K562 (cell line): ENCODE measurements around the gene ZCRB1. TPM values are rescaled to one million over a fixed set of nuclear protein-coding genes. Genes with fewer than 3 reads are reported as not detected.

Experiments
- ATAC-seq: fragments of 200-7000 bp; cut with Tn5 transposase; 3 replicates; pipeline ENCODE4 v1.9.1; 2020; ENCODE audit warnings: moderate library complexity
- BruUV-seq: library from RNA; stranded (reverse); fragments of 400-500 nt; replicated peaks from 2 replicates; lab custom pipeline; 2021; lab: Mats Ljungman, UMichigan
- CTCF ChIA-PET: fragments of 300-600 bp; formaldehyde crosslinking; extraction: SDS; loops from one replicate; lab custom pipeline; 2021; ENCODE audit warnings: low intra/inter-chr PET ratio; lab: Yijun Ruan, JAX
- POLR2A ChIA-PET: fragments of 300-600, 350-650 bp; sonication (Branson Sonifier 250); formaldehyde crosslinking; extraction: SDS; loops from one replicate; lab custom pipeline; 2021; ENCODE audit warnings: antibody characterized with exemption, inconsistent platforms; lab: Yijun Ruan, JAX
- DNase-seq, 4 experiments: peaks; one replicate each; pipeline versions ENCODE4 v3.0.0 to v3.0.0-alpha.2; 2011 to 2018; ENCODE audit warnings: low spot score in 3 of 4, mixed read lengths in 3 of 4; ENCODE audit errors: extremely low read depth in 1 of 4
- FAIRE-seq: peaks from 2 replicates; lab custom pipeline; 2011; peaks lifted over from hg19 to GRCh38; lab: Jason Lieb, UNC
- H2AFZ ChIP-seq: 2 replicates; pipeline ENCODE4 v1.6.0; 2011; ENCODE audit warnings: low read depth, low read length, control low read depth, inconsistent platforms
- H3K27ac ChIP-seq: fragments of 200-600 bp; 3 replicates; pipeline ENCODE4 v1.8.0; 2011; ENCODE audit warnings: low read depth, mild to moderate bottlenecking, control low read depth, inconsistent platforms, low read length, moderate library complexity, mixed read lengths; ENCODE audit errors: extremely low read depth
- H3K27me3 ChIP-seq, 2 experiments: fragments of 300-600 bp in 1 of 2; 2 replicates in 1 of 2; 3 replicates in 1 of 2; pipeline versions ENCODE4 v1.6.0 to v1.8.0; 2011; ENCODE audit warnings: inconsistent platforms in 2 of 2, low read length in 2 of 2, mild to moderate bottlenecking in 1 of 2, mixed read lengths in 1 of 2, moderate library complexity in 1 of 2; ENCODE audit not compliant: control insufficient read depth in 2 of 2, insufficient read depth in 2 of 2
- H3K36me3 ChIP-seq: fragments of 300-600 bp; 3 replicates; pipeline ENCODE4 v1.8.0; 2011; ENCODE audit warnings: mild to moderate bottlenecking, low read length, inconsistent platforms; ENCODE audit not compliant: control insufficient read depth, insufficient read depth
- H3K4me1 ChIP-seq, 2 experiments: fragments of 200-600 bp in 1 of 2; replicated peaks in 1 of 2; 2 replicates in 1 of 2; 3 replicates in 1 of 2; pipeline versions ENCODE4 v1.5.1 to v1.8.0; 2011; ENCODE audit warnings: inconsistent platforms in 2 of 2, low read length in 2 of 2, mild to moderate bottlenecking in 1 of 2, mixed read lengths in 1 of 2, moderate library complexity in 1 of 2; ENCODE audit not compliant: control insufficient read depth in 2 of 2, insufficient read depth in 2 of 2
- H3K4me2 ChIP-seq: 2 replicates; pipeline ENCODE4 v1.6.1; 2011; ENCODE audit warnings: low read length, control low read depth, inconsistent platforms, mixed read lengths; ENCODE audit not compliant: insufficient read depth
- H3K4me3 ChIP-seq: fragments of 200-600 bp; sonication (generic), shearing (Covaris generic); 2 replicates; pipeline ENCODE4 v1.5.1; 2016; ENCODE audit warnings: control low read depth, inconsistent platforms
- H3K79me2 ChIP-seq: fragments of 200-600 bp; 3 replicates; pipeline ENCODE4 v1.8.0; 2011; ENCODE audit warnings: low read length, inconsistent platforms; ENCODE audit not compliant: control insufficient read depth, insufficient read depth
- H3K9ac ChIP-seq, 2 experiments: 2 replicates each; pipeline versions ENCODE4 v1.6.0 to v1.6.1; 2011; ENCODE audit warnings: low read depth in 2 of 2, low read length in 2 of 2, control low read depth in 1 of 2, inconsistent platforms in 1 of 2, mild to moderate bottlenecking in 1 of 2, mixed read lengths in 1 of 2; ENCODE audit not compliant: insufficient read depth in 1 of 2
- H3K9me1 ChIP-seq: one replicate; pipeline ENCODE4 v1.6.0; 2011; ENCODE audit warnings: inconsistent platforms, mild to moderate bottlenecking, low read length, moderate library complexity; ENCODE audit not compliant: control insufficient read depth, insufficient read depth
- H3K9me3 ChIP-seq: replicated peaks from 2 replicates; pipeline ENCODE4 v1.5.1; 2011; ENCODE audit warnings: low read depth, low read length, inconsistent platforms; ENCODE audit not compliant: control insufficient read depth, insufficient read depth
- H4K20me1 ChIP-seq: replicated peaks from 2 replicates; pipeline ENCODE4 v1.6.1; 2011; ENCODE audit warnings: low read length, inconsistent platforms, mixed read lengths; ENCODE audit not compliant: control insufficient read depth, insufficient read depth
- BCL6 ChIP-seq: fragments of 250-450 bp; sonication (Bioruptor Pico); IDR thresholded peaks from 2 replicates; pipeline ENCODE4 v1.4.0; 2020
- MCM7 ChIP-seq, 2 experiments: fragments of 450-650 bp; IDR thresholded peaks; 2 replicates each; pipeline ENCODE4 v1.6.1; 2016 to 2018
- PRMT5 ChIP-seq: sonication (generic); formaldehyde crosslinking; IDR thresholded peaks from 2 replicates; pipeline ENCODE4 v1.5.0; 2020; ENCODE audit warnings: missing genetic modification reagents
- RAD51 ChIP-seq: fragments of 450-650 bp; IDR thresholded peaks from 2 replicates; pipeline ENCODE4 v1.7.1; 2016; ENCODE audit warnings: low read depth, mild to moderate bottlenecking, borderline replicate concordance
- STAG1 ChIP-seq: sonication (generic); formaldehyde crosslinking; IDR thresholded peaks from 2 replicates; pipeline ENCODE4 v1.5.0; 2020; ENCODE audit warnings: missing genetic modification reagents, borderline replicate concordance
- TSC22D4 ChIP-seq: fragments of 450-650 bp; IDR thresholded peaks from 2 replicates; pipeline ENCODE4 v1.6.1; 2016; ENCODE audit warnings: missing genetic modification characterization, missing biosample characterization, control low read depth
- ZBTB7A ChIP-seq: IDR thresholded peaks from 2 replicates; pipeline ENCODE4 v1.6.1; 2011; ENCODE audit warnings: low read depth, mild to moderate bottlenecking, low read length, moderate library complexity, borderline replicate concordance; ENCODE audit not compliant: control insufficient read depth
- ZNF12 ChIP-seq: sonication (generic); formaldehyde crosslinking; IDR thresholded peaks from 2 replicates; pipeline ENCODE4 v1.4.0; 2020; ENCODE audit warnings: mild to moderate bottlenecking, missing genetic modification reagents
- ZNF445 ChIP-seq: fragments of 250-450 bp; sonication (Bioruptor Pico); IDR thresholded peaks from 2 replicates; pipeline ENCODE4 v1.4.0; 2020; ENCODE audit warnings: low read depth, mild to moderate bottlenecking, moderate library complexity
- ZNF668 ChIP-seq: fragments of 250-450 bp; sonication (Bioruptor Pico); IDR thresholded peaks from 2 replicates; pipeline ENCODE4 v1.8.0; 2022; ENCODE audit warnings: mild to moderate bottlenecking, inconsistent platforms
- ZNF75A ChIP-seq: fragments of 450-650 bp; formaldehyde crosslinking; IDR thresholded peaks from 2 replicates; pipeline ENCODE4 v1.4.0; 2020; ENCODE audit warnings: mild to moderate bottlenecking
- WGBS: fragments of 100-300 bp; shearing (Covaris generic); methylation state at CpG from one replicate; pipeline ENCODE4 v1.1.6; 2016; ENCODE audit warnings: low coverage, mixed read lengths; ENCODE audit not compliant: insufficient coverage; ENCODE audit errors: missing lambda C conversion rate; 5-methylcytosine and 5-hydroxymethylcytosine counted together
- in situ Hi-C: fragments of 300-500 bp; cut with MboI; formaldehyde crosslinking; loops from 4 replicates; pipeline ENCODE4 v1.15.0; 2018; ENCODE audit warnings: inconsistent platforms, mixed read lengths
- intact Hi-C: fragments of 100-400 bp; cut with micrococcal nuclease; formaldehyde crosslinking; loops from 2 replicates; pipeline ENCODE4 v1.14.2; 2022
- polyA plus RNA-seq, 8 experiments: library from polyadenylated mRNA; depleted of rRNA in 4 of 8; stranded (reverse) in 5 of 8; unstranded in 3 of 8; fragments of >200 nt; fragmentation: Nextera tagmentation in 2 of 8; fragmentation: Illumina TruSeq in 1 of 8; extraction: Ambion mirVana in 2 of 8; extraction: Trizol in 1 of 8; gene quantifications; 2 replicates each; pipeline versions ENCODE4 v1.2.1 to v1.2.3, GENCODE V29; 2011 to 2014; ENCODE audit warnings: inconsistent platforms in 1 of 8, missing spikeins in 1 of 8
- total RNA-seq, 7 experiments: library from RNA; depleted of rRNA in 6 of 7; stranded (reverse); fragments of >200 nt in 6 of 7; fragmentation: Illumina TruSeq in 2 of 7; extraction: Trizol in 2 of 7; gene quantifications; 2 replicates each; pipeline versions ENCODE4 v1.2.1 to v1.2.3, GENCODE V29; 2011 to 2021; ENCODE audit warnings: low replicate concordance in 1 of 7
- TF ChIP-seq, protein P1 (sequence below): fragments of 450-650 bp; formaldehyde crosslinking; IDR thresholded peaks from 2 replicates; pipeline ENCODE4 v1.4.0; 2020; ENCODE audit warnings: mild to moderate bottlenecking

Gene ZCRB1
- total and polyA plus RNA-seq, 9 of the 15 experiments (the other 6 are each of a cell fraction or from before 2014, with no cell fraction given) = 36.0 to 102 (median 51.0) TPM

DNA sequence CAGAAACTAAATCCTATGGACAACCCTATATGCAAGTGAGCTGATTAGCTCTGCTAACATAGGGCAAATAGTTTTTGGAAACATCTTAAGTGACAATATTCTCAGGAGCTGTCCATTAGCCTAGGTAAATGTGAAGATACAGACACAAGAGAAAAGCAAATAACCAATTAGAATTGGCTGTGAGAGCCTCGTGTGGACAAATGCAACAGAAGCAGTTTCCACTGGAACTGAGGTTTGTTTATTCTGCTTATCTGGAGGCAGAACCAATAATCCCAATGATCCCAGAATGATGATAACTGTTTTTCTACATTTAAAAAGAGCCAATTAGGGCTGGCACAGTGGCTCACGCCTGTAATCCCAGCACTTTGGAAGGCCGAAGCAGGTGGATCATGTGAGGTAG, 44.6 kb downstream of the ZCRB1 start:
- CTCF ChIA-PET = no interaction called here
- WGBS = 8% methylated on average over 3 of the region's 3 CpGs
- FAIRE-seq (no peak), DNase-seq (no peak), ATAC-seq (no peak)
- BruUV-seq = no TSS peak
- no peak overlapping the region for H3K27ac ChIP-seq
- no peaks in the 10 kb centered on the region for H3K36me3 ChIP-seq
- TF ChIP-seq PRMT5 (no peak), ZNF12 (no peak), ZBTB7A (no peak), ZNF668 (CRISPR knock-in tag) (no peak), MCM7 (IDR thresholded peaks at IDR 0.05) (no peak), ZNF445 (CRISPR knock-in tag) (no peak), RAD51 (no peak)
- peaks cover 4 to 6% of the 10 kb centered on the region in 2 experiments; a peak in 3 of 5 replicates for H3K27me3 ChIP-seq
- intact Hi-C loops (no loop called here), in situ Hi-C loops (no loop called here)
- H3K4me2 ChIP-seq = no peak overlapping the region
- H3K79me2 ChIP-seq = no peaks in the 10 kb centered on the region
- H3K4me3 ChIP-seq = no peak overlapping the region
- H3K9me3 ChIP-seq = no peaks in the 10 kb centered on the region
- no peak overlapping the region for H2AFZ ChIP-seq
- no peaks in the 10 kb centered on the region for H3K9me1 ChIP-seq
- H3K9ac ChIP-seq = no peak overlapping the region
- H3K4me1 ChIP-seq = no peaks in the 10 kb centered on the region
- POLR2A ChIA-PET = no interaction called here
- no peaks in the 10 kb centered on the region for H4K20me1 ChIP-seq

DNA sequence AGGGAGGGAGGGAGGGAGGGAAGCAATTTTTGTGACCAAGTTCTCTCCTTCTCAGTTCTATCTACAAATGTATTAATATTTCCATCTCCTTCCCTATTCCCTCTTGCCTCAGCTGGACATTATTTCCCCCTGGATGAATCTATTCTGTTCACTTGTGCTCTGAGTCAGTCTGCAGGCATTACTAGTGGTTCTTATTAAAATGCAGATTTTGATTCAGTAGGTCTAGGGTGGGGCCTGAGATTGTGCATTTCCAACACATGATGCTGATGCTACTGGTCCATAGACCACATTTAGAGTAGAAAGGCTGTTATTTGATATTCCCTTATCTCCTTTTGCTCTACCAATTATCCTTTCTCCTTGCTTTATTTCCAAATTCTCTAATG, 47.8 kb downstream of the ZCRB1 start:
- POLR2A ChIA-PET = no interaction called here
- Histone ChIP-seq H3K4me1 (peaks cover 0 to 6% of the 10 kb centered on the region in 2 experiments; a peak in 2 of 5 replicates), H3K27ac (no peak overlapping the region)
- no peak for FAIRE-seq
- no peak for TF ChIP-seq ZNF75A (CRISPR knock-in tag)
- TF ChIP-seq BCL6 = no peak
- TF ChIP-seq TSC22D4 (tag) = no peak
- TF ChIP-seq, protein P1, sequence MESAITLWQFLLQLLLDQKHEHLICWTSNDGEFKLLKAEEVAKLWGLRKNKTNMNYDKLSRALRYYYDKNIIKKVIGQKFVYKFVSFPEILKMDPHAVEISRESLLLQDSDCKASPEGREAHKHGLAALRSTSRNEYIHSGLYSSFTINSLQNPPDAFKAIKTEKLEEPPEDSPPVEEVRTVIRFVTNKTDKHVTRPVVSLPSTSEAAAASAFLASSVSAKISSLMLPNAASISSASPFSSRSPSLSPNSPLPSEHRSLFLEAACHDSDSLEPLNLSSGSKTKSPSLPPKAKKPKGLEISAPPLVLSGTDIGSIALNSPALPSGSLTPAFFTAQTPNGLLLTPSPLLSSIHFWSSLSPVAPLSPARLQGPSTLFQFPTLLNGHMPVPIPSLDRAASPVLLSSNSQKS (CRISPR knock-in tag) = no peak
- TF ChIP-seq STAG1 (CRISPR knock-in tag) = no peak
- TF ChIP-seq, all 486 proteins: peak for 0
- H4K20me1 ChIP-seq = no peaks in the 10 kb centered on the region
- no peak overlapping the region for H3K9ac ChIP-seq
- no peak overlapping the region for H3K4me2 ChIP-seq
- ATAC-seq = no peak
- no peaks in the 10 kb centered on the region for H3K9me1 ChIP-seq
- no peak for DNase-seq
- no peak overlapping the region for H3K4me3 ChIP-seq
- no peaks in the 10 kb centered on the region for H3K79me2 ChIP-seq
- BruUV-seq = no TSS peak
- H2AFZ ChIP-seq = no peak overlapping the region
- CTCF ChIA-PET = no interaction called here
- H3K36me3 ChIP-seq = no peaks in the 10 kb centered on the region
- in situ Hi-C loops (no loop called here), intact Hi-C loops (no loop called here)
- no peaks in the 10 kb centered on the region for H3K9me3 ChIP-seq
- H3K27me3 ChIP-seq = peaks cover 6 to 25% of the 10 kb centered on the region in 2 experiments; a peak in 3 of 5 replicates
